ENCODE measurements around the gene FATE1.

DNA sequence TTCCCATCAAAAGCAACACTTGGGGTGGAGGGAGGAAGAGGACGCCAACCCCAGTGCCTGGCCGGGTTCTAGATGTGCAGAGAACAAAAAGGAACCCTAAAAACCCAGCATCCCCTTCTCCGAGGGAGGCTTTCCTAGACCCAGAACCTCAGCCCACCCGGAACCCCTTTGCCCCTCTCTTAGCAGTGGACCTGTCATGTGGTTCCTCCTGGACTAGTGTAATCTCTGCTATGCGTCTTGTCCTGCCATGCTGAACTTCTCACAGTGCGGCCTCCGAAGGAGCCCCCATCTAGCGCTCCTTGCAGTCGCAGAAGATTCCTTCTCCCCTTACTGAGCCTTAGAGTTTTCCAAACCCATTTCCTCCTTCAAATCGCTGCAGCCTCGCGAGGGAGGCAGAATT, 21.7 kb upstream of the FATE1 start:
- TF ChIP-seq POLR2A (IDR thresholded peaks at IDR 0.05; ENCODE audit: low read length), result no peak
- TF ChIP-seq GATA1 (IDR thresholded peaks at IDR 0.05; ENCODE audit: low read depth, low read length), result no peak

Data from erythroblast (primary cell).